SKM-1 (cell line): Measurements from ENCODE around the gene PACRGL.

Experiments used
- DNase-seq: peaks from one replicate; lab custom pipeline; 2025; ENCODE audit not compliant: unreplicated experiment; lab: John Stamatoyannopoulos, UW

Gene PACRGL

GRCh38 chr4:20700007-20700761 lies at the start of gene PACRGL:
Gene PACRGL, plus strand, starts transcription at chr4:20700458. Its CDS starts 4,024 bp downstream, at chr4:20704482.
- DNase-seq, result peak; percentile 83

- DNase-seq, result peak; percentile 12
These were observed 47.9 kb upstream of the PACRGL start for GRCh38 chr4:20652226-20652885.

- no peak for DNase-seq
These were observed 41.8 kb upstream of the PACRGL start for GRCh38 chr4:20658456-20658855.

- no peak for DNase-seq
These were observed 37.4 kb upstream of the PACRGL start for GRCh38 chr4:20662851-20663250.

GRCh38 chr4:20666012-20666860 lies 34.0 kb upstream of the PACRGL start:
- DNase-seq, result no peak

GRCh38 chr4:20672262-20672661 lies 28.0 kb upstream of the PACRGL start:
- DNase-seq, result no peak

GRCh38 chr4:20675786-20676185 lies 24.5 kb upstream of the PACRGL start:
- no peak for DNase-seq

- no peak for DNase-seq
These were observed 23.6 kb upstream of the PACRGL start for GRCh38 chr4:20676501-20677197.

- DNase-seq, result no peak
These were observed 21.9 kb upstream of the PACRGL start for GRCh38 chr4:20678400-20678799.

- no peak for DNase-seq
These were observed 20.3 kb upstream of the PACRGL start for GRCh38 chr4:20679951-20680350.

- no peak for DNase-seq
These were observed 19.5 kb upstream of the PACRGL start for GRCh38 chr4:20680736-20681135.

GRCh38 chr4:20681271-20681670 lies 19.0 kb upstream of the PACRGL start:
- DNase-seq, result no peak

- DNase-seq, result no peak
These were observed 17.4 kb upstream of the PACRGL start for GRCh38 chr4:20682853-20683252.

GRCh38 chr4:20683766-20684165 lies 16.5 kb upstream of the PACRGL start:
- no peak for DNase-seq

- DNase-seq, result peak; percentile 38
These were observed 15.2 kb upstream of the PACRGL start for GRCh38 chr4:20684852-20685763.

- DNase-seq, result no peak
These were observed 12.4 kb upstream of the PACRGL start for GRCh38 chr4:20687864-20688263.

- DNase-seq, result no peak
These were observed 3.4 kb upstream of the PACRGL start for GRCh38 chr4:20696815-20697214.

- DNase-seq, result peak; percentile 5
These were observed 1.9 kb upstream of the PACRGL start for GRCh38 chr4:20698382-20698781.

- DNase-seq, result no peak
These were observed 1.4 kb upstream of the PACRGL start for GRCh38 chr4:20698820-20699219.

GRCh38 chr4:20711335-20711734 lies 11.1 kb downstream of the PACRGL start:
- no peak for DNase-seq
